ENCODE data around the gene KRTAP4-2.
"Not testable (repeated sequence)": the region's sequence is repeated elsewhere in the genome, so short reads cannot be mapped to it uniquely, and the experiment has no call there.

KRTAP4-2 gene

GRCh38 chr17:41167561-41167960 lies 10.5 kb downstream of the KRTAP4-2 start:
- in situ Hi-C loops (cut with MboI; ENCODE audit: low sequenced_read_pairs), result no loop called here

- in situ Hi-C loops (cut with MboI; ENCODE audit: low sequenced_read_pairs), result no loop called here
Measured at GRCh38 chr17:41163828-41164227, 14.2 kb downstream of the KRTAP4-2 start.

GRCh38 chr17:41160648-41161047 lies 17.4 kb downstream of the KRTAP4-2 start, which contains the start of gene KRTAP4-4:
KRTAP4-4 (minus strand) TSS chr17:41160748; CDS start chr17:41160691, 57 bp downstream.
- in situ Hi-C loops (cut with MboI; ENCODE audit: low sequenced_read_pairs), result no loop called here

GRCh38 chr17:41160190-41160589 lies 17.8 kb downstream of the KRTAP4-2 start:
- in situ Hi-C loops (cut with MboI; ENCODE audit: low sequenced_read_pairs), result not testable (repeated sequence)

GRCh38 chr17:41153856-41154255 lies 24.2 kb downstream of the KRTAP4-2 start:
- in situ Hi-C loops (cut with MboI; ENCODE audit: low sequenced_read_pairs), result no loop called here

- in situ Hi-C loops (cut with MboI; ENCODE audit: low sequenced_read_pairs), result no loop called here
Measured at GRCh38 chr17:41151525-41151924, 26.5 kb downstream of the KRTAP4-2 start.

- in situ Hi-C loops (cut with MboI; ENCODE audit: low sequenced_read_pairs), result no loop called here
Measured at GRCh38 chr17:41150026-41150425, 28.0 kb downstream of the KRTAP4-2 start.

GRCh38 chr17:41149652-41149985 lies 28.4 kb downstream of the KRTAP4-2 start, which contains the start of gene KRTAP4-5:
KRTAP4-5 (minus strand) TSS chr17:41149825; CDS start chr17:41149767, 58 bp downstream.
- in situ Hi-C loops (cut with MboI; ENCODE audit: low sequenced_read_pairs), result no loop called here

GRCh38 chr17:41148971-41149651 lies 28.9 kb downstream of the KRTAP4-2 start:
- in situ Hi-C loops (cut with MboI; ENCODE audit: low sequenced_read_pairs), result not testable (repeated sequence)

- in situ Hi-C loops (cut with MboI; ENCODE audit: low sequenced_read_pairs), result no loop called here
Measured at GRCh38 chr17:41147531-41148204, 30.4 kb downstream of the KRTAP4-2 start.

- in situ Hi-C loops (cut with MboI; ENCODE audit: low sequenced_read_pairs), result no loop called here
Measured at GRCh38 chr17:41145261-41145660, 32.8 kb downstream of the KRTAP4-2 start.

- in situ Hi-C loops (cut with MboI; ENCODE audit: low sequenced_read_pairs), result no loop called here
Measured at GRCh38 chr17:41144846-41145245, 33.2 kb downstream of the KRTAP4-2 start.

- in situ Hi-C loops (cut with MboI; ENCODE audit: low sequenced_read_pairs), result no loop called here
Measured at GRCh38 chr17:41141361-41141760, 36.7 kb downstream of the KRTAP4-2 start.

GRCh38 chr17:41140360-41141131 lies 37.5 kb downstream of the KRTAP4-2 start, which contains the start of gene KRTAP4-6:
KRTAP4-6 (minus strand) TSS chr17:41140544; CDS start chr17:41140487, 57 bp downstream.
- in situ Hi-C loops (cut with MboI; ENCODE audit: low sequenced_read_pairs), result no loop called here

- in situ Hi-C loops (cut with MboI; ENCODE audit: low sequenced_read_pairs), result not testable (repeated sequence)
Measured at GRCh38 chr17:41139865-41140264, 38.2 kb downstream of the KRTAP4-2 start.

GRCh38 chr17:41133880-41134735 lies 43.9 kb downstream of the KRTAP4-2 start:
- in situ Hi-C loops (cut with MboI; ENCODE audit: low sequenced_read_pairs), result no loop called here

GRCh38 chr17:41131979-41132378 lies 46.0 kb downstream of the KRTAP4-2 start:
- in situ Hi-C loops (cut with MboI; ENCODE audit: low sequenced_read_pairs), result no loop called here

Measured in HL-60/S4 treated with phorbol 12-myristate 13-acetate at 8.2 ng/mL for 4 days and 3 days (cell line).